NOMO-1 (cell line): ENCODE data around the gene C1QTNF7.

Experiments
- DNase-seq, 2 experiments: peaks; one replicate each; lab custom pipeline; 2025; ENCODE audit not compliant: unreplicated experiment in 2 of 2; lab: John Stamatoyannopoulos, UW

The C1QTNF7 gene

DNA sequence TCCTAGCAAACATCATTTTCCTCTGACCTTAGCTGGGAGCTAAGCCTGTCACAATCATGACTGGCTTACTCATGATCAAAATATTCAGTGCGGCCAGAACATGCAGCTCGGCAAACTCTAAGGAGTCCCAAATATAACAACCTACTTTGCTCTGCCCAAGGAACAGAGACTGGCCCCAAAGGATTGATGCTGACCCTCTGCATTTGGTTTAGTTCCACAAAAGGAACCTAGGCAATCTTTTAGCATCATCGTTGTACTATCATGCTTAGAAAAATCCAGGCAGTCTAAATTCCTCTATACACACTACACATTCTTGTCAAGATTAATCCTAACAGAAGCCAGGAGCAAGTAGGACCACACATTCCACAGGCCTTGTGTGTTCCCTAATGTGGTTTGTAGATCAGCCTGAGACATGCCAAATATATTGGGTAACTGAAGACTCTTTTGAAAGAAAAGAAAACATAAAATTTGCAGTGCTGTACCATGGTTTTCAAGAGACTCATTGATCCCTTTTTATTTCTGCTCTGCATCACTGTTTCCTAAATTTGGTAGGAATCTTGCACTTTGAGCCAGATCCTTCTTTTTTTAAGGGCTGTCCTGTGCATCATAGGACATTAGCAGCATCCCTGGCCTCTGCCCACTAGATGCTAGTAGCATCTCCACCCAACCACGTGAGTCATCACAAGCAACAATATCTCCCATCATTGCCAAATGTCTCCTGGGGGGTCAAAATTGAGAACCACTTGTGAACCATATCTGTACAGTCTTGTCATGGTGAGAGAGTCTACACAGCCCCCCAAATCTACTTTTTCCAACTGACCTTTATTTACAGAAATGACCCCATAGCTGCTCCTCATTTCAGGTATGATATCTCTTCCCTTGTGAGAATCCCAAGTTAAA, 24.3 kb downstream of the C1QTNF7 start:
- DNase-seq: no peak

DNA sequence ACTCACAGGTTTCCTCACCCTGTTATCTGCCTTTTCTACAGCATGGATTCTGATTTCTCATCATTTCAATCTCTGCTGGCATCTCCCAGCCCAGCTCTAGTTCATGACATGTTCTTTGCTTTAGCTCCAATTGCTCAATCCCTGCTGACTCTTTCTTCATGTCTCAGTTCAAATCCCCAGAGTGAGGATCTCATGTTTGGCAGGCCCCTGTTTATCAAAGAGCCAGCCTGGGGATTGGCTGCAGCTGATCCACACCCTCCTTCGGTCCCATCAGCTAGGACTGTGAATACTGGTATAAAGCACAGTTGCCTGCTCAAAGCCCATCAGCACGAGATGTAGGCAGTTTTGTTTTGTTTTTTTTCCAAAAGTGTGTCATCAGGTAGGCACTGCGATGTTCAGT, 27.5 kb downstream of the C1QTNF7 start:
- DNase-seq: peak in 1 of 2 experiments; percentile 47

DNA sequence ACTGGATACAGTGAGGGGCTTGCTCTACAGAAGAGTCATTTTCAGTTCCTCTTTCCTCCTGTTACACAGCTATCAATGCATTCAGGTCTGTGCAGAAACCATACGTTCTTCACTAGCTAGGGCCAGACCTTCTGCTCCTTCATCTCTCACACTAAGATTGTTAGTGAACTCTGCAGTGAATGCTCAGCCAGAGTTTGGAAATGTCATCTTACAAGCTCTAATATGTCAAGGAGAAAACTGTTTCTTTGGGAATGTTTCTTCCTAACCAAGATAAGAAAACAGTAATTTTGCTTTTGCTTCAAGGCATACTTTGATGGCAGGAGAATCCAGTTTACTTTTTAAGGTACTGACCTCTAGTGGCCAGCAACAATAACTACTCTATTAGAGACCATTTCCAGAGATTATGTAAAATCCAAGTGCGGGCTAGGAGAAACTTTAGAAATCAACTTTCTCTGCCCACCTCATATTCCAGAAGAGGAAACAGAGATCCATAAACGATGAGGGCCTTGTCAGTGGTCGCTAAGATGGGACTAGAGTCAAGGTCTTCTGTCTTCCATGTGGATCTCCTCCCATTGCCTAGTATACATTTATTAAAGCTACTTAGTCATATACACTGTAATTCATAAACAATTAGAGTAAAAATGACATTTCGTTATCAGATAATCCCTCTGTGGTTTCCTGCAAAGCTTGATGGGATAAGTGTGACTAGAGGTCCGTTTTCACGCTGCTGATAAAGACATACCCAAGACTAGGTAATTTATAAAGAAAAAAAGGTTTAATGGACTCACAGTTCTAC, 29.8 kb downstream of the C1QTNF7 start:
- peak; percentile 68 to 93 for DNase-seq

DNA sequence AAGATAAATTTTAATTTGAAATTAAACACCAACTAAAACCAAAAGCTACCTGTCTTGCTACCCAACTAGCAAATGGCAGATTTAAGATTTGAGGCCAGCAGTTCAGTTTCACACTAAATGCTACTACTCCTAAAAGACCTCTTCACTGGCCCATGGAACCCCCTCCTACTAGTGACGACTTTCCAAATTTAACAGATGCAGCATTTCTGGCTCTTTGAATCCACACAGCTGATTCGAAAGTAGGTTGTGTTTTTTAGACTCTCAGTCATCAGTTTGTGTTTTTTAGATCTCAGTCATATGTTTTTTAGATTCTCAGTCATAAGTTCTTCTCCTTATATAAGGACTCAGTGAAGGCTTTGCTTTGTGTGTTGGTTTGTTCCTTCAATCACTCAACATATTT, 30.8 kb downstream of the C1QTNF7 start:
- DNase-seq: no peak

DNA sequence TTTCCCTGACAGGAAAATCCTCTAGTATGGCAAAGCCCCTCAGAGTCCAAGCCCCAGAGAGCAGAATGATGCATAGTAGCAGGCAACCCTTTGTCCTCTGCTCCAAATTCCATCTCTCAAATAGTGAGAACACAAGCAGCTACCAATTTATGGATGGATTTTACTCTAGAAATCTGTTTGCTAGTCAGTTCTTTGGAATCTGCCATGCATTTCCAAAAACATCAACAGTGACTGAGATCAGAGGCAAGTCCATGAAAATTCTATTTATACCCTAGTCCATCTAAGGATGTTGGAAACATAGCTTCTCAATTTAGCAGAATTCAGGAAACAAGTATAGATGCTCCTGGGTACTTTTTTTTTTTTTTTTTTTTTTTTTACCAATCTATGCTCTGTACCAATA, 31.9 kb downstream of the C1QTNF7 start:
- no peak for DNase-seq

DNA sequence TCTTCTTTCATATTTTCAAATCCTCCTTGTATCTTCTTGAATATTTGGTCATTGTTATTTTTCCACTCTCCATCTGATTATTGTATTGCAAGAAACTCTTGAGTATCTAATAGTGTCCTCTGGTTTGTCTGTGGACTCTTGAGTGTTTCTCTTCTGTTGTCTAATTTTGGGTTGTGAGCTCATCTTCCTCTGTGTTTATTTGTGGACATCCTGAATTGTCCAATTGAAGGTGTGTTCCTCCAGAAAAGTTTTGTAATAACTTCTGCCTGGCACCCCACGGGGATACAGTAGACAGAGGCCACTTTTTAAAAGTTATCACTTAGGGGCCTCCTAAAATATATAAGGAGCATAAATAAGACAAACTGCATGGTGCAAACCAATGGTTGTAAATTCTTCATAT, 38.8 kb downstream of the C1QTNF7 start:
- DNase-seq: no peak

DNA sequence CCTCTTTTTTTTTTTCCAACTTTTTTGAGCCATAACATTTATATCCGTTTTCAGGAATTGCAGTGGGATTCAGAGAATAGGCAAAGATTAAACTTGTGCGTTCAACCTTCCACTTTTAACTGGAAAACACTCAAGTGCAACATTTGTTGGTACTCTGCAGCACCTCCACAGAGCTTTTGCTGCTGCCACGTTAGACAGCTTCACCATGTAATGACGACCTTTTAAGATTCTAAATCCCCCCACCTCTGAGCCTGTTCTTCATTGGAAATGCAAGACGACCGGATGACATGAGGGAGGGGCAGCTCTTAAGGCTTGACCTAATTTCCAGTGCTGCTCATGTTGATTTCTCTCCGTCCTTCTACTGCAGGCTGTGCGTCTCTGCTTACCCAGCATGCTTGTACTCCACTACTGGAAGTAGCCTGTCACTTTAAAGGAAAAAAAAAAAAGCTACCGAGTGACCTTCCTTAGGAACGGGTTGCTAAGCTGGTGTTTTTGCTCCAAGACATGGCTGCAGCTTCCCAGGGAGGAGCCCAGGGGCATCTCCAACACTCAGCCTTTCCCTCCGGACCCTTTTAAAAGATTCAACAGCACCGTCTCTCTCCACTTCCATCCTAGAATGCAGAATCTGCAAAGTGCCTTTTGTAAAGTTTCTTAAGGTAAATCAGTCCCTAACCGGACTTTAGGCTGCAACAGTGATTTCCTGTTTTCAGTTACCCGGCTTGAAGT, 41.7 kb downstream of the C1QTNF7 start, which contains the start of gene CC2D2A:
CC2D2A (plus strand) TSS at position 481 of the 726 bp plus-strand sequence. CDS start 6,051 bp downstream, outside the sequence.
- DNase-seq: peak; percentile 11 to 60

DNA sequence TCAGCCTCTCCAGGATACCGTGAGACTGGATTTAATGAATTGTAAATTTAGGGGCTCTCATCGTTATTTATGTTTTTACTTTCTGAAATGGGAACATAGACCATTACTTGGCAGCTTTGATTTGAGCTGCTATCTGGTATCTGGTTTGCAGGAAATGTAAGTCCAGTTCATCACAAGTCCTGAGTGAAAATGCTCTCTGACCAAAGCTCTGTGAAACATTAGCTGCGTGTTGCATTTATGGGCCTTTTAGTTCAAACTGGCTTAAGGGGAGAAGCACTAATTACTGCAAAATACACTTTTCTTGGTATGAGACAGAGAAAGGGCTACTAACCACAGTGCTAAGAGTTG, 42.3 kb downstream of the C1QTNF7 start:
- no peak for DNase-seq

DNA sequence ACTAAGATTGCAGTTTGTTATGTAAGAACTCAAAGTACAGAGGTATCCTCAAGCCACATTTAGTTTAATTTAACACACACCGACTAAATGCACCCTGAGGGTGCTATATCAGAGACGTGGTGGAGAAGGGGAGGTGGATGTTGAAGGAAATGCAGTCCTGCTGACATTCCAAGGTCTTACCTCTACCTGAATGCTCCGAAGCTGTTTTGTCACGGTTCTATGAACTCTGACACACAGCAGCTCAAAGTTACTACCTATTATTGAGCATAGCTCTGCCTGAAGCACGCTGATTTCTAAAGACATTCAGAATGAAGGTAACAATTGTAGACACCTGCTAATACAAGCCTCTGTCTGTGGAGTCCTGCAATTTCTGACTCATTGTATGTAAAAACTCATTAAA, 48.6 kb downstream of the C1QTNF7 start:
- DNase-seq: no peak

DNA sequence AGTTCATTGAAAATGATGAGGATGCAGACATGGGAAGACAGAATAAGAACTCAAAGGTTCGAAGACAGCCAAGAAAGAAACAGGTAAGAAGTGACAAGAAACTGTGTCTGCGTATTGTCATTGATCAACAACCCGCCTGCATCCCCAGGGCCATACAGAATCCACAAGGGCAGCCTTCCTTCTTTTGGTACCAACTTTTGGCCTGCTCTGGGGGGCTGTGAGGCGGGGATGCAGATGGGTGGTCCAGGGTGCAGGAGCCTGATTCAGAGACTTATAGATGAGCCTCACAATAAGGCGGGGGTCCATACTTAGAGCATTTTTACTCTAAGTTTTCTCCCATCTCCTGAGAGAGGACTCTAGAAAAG, 50.9 kb downstream of the C1QTNF7 start:
- no peak for DNase-seq

DNA sequence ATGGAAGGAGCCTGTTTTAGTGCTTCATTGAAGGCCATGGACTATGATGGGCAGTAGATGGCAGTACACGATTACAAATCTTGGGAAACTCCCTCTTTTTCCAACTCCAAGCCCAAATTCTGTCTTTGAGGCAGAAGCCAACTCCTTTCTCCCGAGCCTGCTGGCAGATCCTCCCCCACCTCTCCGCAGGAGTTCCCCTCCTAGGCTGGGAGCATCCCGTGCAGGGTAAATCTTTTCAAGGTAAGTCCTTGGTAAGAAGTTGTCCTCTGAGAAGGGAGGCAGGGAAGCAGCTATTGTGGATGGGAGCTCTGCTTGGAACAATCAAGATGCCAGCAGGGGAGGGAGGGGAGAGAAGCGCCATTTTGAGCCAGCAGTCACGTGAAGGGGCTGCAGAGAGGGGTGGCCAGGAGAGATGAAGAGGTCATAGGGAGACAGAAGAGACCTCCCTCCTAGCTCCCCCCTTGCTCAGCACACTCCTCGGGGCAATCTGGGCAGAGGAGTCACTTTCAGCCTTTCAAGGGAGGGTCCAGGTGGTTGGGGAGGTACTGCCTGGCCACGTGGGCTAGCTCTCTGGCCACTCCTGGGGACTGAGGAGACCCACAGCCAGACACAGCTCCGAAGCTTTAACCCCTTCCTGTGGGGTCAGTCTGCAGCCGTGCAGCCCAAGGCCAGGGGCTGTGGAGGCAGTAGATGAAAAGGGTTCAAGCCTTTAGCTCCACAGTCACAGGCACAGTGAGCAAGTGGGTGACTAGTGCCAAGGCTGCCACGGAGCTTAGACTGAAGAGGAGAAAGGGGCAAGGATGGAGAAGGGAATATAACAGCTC, 51.5 kb downstream of the C1QTNF7 start:
- peak; percentile 6 to 18 for DNase-seq

DNA sequence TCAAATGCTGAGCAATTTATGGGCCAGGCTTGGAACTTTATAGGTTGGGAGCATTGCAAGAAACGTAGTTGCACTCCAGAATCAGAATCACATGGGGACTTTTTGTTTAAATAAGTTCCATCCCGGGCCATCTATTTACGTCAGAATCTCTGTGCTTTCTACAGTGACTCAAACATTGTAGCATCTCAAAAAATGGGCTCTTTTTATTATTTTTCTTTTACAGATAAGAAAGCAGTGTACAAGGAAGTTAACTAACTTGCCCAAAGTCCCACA, 52.0 kb downstream of the C1QTNF7 start:
- no peak for DNase-seq

DNA sequence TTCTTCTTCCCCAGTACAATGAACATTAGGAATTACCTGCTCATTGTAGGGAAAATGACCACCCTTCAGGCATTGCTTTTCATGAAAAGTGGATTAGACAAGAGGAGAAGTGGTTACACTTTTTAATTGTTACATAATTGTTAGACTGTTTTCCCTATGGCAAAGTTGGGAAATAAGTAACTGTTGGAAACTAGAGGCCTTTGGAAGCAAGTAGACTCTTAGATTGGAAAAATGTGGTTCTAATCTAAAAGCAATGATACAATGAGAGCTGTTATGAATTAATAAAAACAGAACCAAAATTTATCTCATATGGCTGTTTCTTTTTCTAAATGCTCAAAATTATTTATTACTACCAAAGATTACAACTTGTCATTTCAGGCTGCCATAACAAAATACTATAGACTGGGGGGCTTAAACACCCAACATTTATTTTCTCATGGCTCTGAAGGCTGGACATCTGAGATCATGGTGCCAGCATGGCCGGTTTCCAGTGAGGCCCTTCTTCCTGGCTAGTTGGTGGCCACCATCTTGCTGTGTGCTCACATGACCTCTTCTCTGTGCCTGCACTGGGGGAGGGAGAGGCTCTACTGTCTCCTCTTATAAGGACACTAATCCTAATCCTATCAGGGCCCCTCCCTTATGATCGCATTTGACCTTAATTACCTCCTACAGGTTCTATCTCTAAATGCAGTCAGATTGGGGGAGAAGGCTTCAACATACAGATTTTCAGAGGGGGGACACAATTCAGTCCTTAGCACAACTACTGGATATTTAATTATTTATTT, 54.3 kb downstream of the C1QTNF7 start:
- DNase-seq: no peak

DNA sequence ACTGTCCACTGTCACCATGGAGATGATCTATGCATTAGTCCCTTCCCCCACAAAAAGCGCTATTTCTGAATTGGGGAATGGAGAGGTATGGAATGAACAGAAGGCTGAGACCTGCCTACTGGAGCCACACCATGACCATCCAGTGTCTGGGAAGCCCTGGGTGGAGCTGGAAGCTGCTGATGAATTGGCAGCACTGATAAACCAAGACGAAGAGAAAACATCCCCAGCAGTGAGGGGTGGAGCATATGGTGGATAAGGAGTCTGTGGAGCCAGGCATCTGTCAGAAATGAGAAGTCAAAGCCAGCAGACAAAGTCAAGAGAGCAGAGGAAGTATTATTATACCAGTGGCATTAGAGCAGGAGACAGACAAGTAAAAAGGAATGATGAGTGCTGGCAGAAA, 55.0 kb downstream of the C1QTNF7 start:
- DNase-seq: no peak

DNA sequence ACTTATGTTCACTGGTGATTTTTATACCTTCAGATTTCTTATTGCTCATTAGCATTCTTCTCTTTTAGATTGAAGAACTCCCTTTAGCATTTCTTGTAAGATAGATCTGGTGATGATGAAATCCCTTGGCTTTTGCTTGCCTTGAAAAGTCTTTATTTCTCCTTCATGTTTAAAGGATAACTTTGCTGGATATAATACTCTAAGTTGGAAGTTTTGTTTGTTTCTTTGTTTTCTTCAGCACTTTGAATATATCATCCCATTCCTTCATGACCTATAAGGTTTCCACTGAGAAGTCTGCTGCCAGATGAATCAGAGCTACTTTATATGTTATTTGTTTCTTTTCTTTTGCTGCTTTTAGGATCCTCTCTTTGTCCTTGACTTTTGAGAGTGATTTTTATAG, 60.3 kb downstream of the C1QTNF7 start:
- no peak for DNase-seq

DNA sequence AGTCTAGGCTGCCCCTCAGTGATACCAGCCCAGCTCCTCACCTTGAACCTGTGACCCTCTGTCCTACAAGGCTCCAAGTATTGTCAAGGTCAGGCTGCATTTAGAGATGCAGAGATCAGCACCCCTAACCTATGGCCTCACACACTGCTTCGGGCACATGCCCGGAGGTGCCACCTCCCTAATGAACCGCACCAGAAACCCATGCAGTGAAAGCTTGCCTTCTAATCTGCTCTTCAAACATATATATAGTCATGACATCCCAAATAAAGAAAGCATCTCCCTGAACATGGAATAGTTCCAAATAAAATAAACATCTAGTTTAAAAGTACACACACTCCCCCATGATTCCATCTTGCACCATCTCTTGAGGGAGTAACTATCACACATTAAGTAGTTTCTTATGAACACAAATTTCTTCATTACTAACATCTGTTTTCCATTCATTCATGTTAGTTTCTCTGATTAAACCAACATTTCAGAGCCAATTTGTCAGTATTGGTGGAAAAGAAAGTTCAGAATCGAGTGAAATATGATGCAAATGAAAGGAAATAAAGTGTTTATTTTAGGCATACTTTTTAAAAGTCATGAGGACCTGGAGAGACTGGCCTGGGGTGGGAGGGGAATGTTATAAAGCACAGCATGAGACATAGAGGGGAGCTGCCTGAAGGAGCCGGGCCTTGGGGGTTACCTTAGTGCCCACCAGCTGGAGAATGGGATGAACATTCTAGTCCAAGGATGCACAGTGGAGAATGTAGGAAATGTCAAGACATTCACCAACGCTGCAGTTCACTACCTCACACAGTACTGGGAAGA, 61.0 kb downstream of the C1QTNF7 start:
- DNase-seq: no peak

DNA sequence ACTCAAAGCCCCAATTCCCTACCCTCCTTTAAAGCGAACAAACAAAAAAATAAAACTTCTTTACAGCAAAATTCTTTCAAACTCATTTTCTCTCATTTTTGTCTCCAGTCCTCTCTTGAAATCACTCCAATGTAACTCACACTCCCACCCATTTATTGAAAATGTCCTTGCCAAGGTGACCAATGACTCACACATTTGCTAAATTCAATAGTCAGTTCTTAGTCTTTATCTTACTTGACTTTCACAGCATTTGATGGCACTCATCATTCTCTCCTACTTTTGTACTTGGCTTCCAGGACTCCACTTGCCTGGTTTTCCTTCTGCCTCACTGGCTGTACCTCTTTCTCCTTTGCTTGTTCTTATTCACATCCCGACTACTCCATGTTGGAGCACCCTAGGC, 61.7 kb downstream of the C1QTNF7 start:
- no peak for DNase-seq

DNA sequence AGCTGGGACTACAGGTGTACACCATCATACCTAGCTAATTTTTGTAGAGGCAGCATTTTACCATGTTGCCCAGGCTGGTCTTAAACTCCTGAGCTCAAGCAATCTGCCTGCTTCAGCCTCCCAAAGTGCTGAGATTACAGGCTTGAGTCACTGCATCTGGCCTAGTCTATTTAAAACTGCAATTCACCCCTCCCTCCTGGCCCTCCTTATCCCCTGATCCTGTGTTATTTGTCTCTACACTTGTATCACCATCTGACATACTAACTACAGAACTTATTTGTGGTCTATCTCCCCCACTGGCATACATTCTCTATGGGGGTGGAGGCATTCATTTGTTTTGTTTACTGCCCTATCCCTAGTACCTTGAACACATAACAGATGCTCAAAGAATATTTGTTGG, 65.6 kb downstream of the C1QTNF7 start:
- DNase-seq: no peak

DNA sequence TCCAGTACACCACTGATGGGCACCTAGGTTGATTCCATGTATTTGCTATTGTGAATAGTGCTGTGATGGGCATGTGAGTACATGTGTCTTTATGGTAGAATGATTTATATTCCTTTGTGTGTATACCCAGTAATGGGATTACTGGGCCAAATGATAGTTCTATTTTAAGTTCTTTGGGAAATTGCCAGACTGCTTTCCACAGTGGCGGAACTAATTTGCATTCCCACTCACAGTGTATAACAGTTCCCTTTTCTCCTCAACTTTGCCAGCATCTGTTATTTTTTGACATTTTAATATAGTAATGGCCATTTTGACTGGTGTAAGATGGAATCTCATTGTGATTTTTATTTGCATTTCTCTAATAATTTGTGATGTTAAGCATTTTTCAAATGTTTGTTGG, 67.8 kb downstream of the C1QTNF7 start:
- no peak for DNase-seq
